SK-N-SH treated with all-trans-retinoic acid at 6 μM for 48 hours (cell line): ENCODE measurements around the gene CLPTM1L.

Experiments used
- ATAC-seq: fragments of 200-7000 bp; cut with Tn5 transposase; 3 replicates; pipeline ENCODE4 v1.9.1; 2020; ENCODE audit warnings: mild to moderate bottlenecking, moderate library complexity
- BACH2 ChIP-seq: fragments of 250-450 bp; sonication (Bioruptor Pico); IDR thresholded peaks from 2 replicates; pipeline ENCODE4 v1.9.0; 2021; ENCODE audit warnings: mild to moderate bottlenecking, borderline replicate concordance
- CSDC2 ChIP-seq: fragments of 250-450 bp; sonication (Bioruptor Pico); IDR thresholded peaks from 2 replicates; pipeline ENCODE4 v1.5.0; 2020; ENCODE audit warnings: mild to moderate bottlenecking, moderate library complexity
- ISL1 ChIP-seq: fragments of 250-450 bp; sonication (Bioruptor Pico); IDR thresholded peaks from 2 replicates; pipeline ENCODE4 v2.1.2; 2022; ENCODE audit warnings: mild to moderate bottlenecking, moderate library complexity
- OSR1 ChIP-seq: fragments of 250-450 bp; sonication (Bioruptor Pico); IDR thresholded peaks from 2 replicates; pipeline ENCODE4 v1.8.0; 2022; ENCODE audit warnings: moderate library complexity, mild to moderate bottlenecking, inconsistent platforms
- PPARA ChIP-seq: fragments of 250-450 bp; sonication (Bioruptor Pico); IDR thresholded peaks from 2 replicates; pipeline ENCODE4 v1.5.0; 2020; ENCODE audit warnings: mild to moderate bottlenecking, borderline replicate concordance
- RARB ChIP-seq: fragments of 250-450 bp; sonication (Bioruptor Pico); IDR thresholded peaks from 2 replicates; pipeline ENCODE4 v1.8.0; 2021; ENCODE audit warnings: mild to moderate bottlenecking, moderate library complexity
- SNAI2 ChIP-seq: fragments of 250-450 bp; sonication (Bioruptor Pico); IDR thresholded peaks from 2 replicates; pipeline ENCODE4 v1.5.0; 2020; ENCODE audit warnings: mild to moderate bottlenecking, moderate library complexity
- TCF4 ChIP-seq: fragments of 250-450 bp; sonication (Bioruptor Pico); IDR thresholded peaks from 2 replicates; pipeline ENCODE4 v1.8.0; 2021; ENCODE audit warnings: mild to moderate bottlenecking, moderate library complexity, borderline replicate concordance
- TOX ChIP-seq: fragments of 250-450 bp; sonication (Bioruptor Pico); IDR thresholded peaks from 2 replicates; pipeline ENCODE4 v1.8.0; 2021; ENCODE audit warnings: mild to moderate bottlenecking, moderate library complexity, borderline replicate concordance
- ZC3H10 ChIP-seq: fragments of 250-450 bp; sonication (Bioruptor Pico); IDR thresholded peaks from 2 replicates; pipeline ENCODE4 v1.5.1; 2021; ENCODE audit warnings: mild to moderate bottlenecking, moderate library complexity
- ZNF565 ChIP-seq: fragments of 450-650 bp; formaldehyde crosslinking; conservative IDR thresholded peaks from 2 replicates; pipeline ENCODE4 v1.5.0; 2020; ENCODE audit warnings: low read depth, mild to moderate bottlenecking, moderate library complexity
- ZNF70 ChIP-seq: fragments of 450-650 bp; formaldehyde crosslinking; IDR thresholded peaks from 2 replicates; pipeline ENCODE4 v1.5.0; 2020; ENCODE audit warnings: mild to moderate bottlenecking, moderate library complexity
- ZNF8 ChIP-seq: fragments of 450-650 bp; formaldehyde crosslinking; IDR thresholded peaks from 2 replicates; pipeline ENCODE4 v1.5.0; 2020; ENCODE audit warnings: mild to moderate bottlenecking, moderate library complexity
- TF ChIP-seq, protein P1 (sequence below): fragments of 250-450 bp; sonication (Bioruptor Pico); IDR thresholded peaks from 2 replicates; pipeline ENCODE4 v1.5.1; 2021; ENCODE audit warnings: mild to moderate bottlenecking, moderate library complexity
- TF ChIP-seq, protein P2 (sequence below): fragments of 250-450 bp; sonication (Bioruptor Pico); IDR thresholded peaks from 2 replicates; pipeline ENCODE4 v1.5.1; 2020; ENCODE audit warnings: low read depth, mild to moderate bottlenecking, moderate library complexity
- TF ChIP-seq, protein P3 (sequence below): fragments of 250-450 bp; sonication (Bioruptor Pico); IDR thresholded peaks from 2 replicates; pipeline ENCODE4 v1.8.0; 2020; ENCODE audit warnings: mild to moderate bottlenecking, moderate library complexity, borderline replicate concordance
- TF ChIP-seq, protein P4 (sequence below): fragments of 250-450 bp; sonication (Bioruptor Pico); IDR thresholded peaks from 2 replicates; pipeline ENCODE4 v1.8.0; 2021; ENCODE audit warnings: low read depth, mild to moderate bottlenecking, moderate library complexity, borderline replicate concordance

CLPTM1L gene

DNA sequence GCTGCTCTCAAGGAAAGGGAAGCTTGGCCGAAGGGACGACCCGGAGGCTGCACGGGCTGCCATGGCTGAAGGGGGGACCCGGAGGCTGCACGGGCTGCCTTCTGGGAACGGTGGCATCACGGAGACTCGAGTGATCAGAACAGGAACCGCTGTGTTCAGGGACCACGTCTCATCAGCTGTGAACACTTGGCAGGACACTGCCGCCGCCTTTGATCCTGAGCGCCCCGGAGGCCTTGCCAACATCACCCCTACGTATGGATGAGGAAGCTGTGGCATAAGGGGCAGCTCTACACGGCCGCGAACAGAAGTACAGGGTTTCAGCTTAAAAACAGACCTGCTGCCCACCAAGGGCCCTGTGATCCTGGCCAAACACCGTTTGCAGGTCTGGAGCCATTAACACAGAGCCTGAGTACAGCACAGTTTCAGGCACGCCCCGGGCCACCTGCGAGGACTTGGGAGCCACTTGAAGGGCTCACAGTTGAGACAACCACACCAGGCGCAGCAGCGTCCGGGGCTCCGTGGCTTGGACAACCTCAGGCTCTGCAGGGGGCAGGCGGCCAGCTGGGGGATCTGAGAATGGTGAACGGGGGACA lies 26.1 kb downstream of the CLPTM1L start:
- no peak for ATAC-seq
- TF ChIP-seq ISL1 (CRISPR knock-in tag) (no peak), TOX (CRISPR knock-in tag) (no peak), ZC3H10 (no peak), PPARA (CRISPR knock-in tag) (no peak)
- TF ChIP-seq, protein P1, sequence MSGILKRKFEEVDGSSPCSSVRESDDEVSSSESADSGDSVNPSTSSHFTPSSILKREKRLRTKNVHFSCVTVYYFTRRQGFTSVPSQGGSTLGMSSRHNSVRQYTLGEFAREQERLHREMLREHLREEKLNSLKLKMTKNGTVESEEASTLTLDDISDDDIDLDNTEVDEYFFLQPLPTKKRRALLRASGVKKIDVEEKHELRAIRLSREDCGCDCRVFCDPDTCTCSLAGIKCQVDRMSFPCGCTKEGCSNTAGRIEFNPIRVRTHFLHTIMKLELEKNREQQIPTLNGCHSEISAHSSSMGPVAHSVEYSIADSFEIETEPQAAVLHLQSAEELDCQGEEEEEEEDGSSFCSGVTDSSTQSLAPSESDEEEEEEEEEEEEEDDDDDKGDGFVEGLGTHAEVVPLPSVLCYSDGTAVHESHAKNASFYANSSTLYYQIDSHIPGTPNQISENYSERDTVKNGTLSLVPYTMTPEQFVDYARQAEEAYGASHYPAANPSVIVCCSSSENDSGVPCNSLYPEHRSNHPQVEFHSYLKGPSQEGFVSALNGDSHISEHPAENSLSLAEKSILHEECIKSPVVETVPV (CRISPR knock-in tag) = no peak

DNA sequence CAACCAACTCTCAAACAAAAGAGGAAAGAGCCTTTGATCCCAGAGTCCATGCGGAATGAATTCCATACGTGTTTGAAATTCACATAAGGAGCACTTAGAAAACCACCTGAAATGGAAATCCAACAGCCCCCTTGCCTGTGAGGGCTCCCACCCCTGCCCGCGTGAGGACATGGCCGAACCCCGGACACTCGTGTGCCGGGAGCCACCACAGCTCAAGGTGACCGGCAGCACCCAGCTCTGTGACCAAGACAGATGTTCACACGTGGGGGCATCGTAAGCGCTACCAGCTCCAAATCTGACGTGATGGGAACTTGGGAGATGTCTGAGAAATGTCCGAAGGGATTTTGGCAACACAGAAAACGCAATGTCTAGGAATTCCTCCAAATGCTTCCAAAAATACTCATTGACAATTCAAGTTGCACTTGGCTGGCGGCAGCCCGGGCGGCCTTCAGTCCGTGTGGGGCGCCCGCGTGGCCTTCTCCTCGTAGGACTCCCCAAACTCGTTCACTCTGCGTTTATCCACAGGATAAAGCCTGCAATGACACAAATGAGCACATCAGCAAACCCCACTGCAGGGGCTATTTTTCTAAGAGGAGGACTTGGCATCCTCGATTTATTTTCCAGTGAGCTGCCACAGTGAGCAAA lies 26.9 kb downstream of the CLPTM1L start:
- TF ChIP-seq, protein P2, sequence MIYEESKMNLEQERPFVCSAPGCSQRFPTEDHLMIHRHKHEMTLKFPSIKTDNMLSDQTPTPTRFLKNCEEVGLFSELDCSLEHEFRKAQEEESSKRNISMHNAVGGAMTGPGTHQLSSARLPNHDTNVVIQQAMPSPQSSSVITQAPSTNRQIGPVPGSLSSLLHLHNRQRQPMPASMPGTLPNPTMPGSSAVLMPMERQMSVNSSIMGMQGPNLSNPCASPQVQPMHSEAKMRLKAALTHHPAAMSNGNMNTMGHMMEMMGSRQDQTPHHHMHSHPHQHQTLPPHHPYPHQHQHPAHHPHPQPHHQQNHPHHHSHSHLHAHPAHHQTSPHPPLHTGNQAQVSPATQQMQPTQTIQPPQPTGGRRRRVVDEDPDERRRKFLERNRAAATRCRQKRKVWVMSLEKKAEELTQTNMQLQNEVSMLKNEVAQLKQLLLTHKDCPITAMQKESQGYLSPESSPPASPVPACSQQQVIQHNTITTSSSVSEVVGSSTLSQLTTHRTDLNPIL = no peak
- no peak for TF ChIP-seq TOX (CRISPR knock-in tag)
- TF ChIP-seq, protein P3, sequence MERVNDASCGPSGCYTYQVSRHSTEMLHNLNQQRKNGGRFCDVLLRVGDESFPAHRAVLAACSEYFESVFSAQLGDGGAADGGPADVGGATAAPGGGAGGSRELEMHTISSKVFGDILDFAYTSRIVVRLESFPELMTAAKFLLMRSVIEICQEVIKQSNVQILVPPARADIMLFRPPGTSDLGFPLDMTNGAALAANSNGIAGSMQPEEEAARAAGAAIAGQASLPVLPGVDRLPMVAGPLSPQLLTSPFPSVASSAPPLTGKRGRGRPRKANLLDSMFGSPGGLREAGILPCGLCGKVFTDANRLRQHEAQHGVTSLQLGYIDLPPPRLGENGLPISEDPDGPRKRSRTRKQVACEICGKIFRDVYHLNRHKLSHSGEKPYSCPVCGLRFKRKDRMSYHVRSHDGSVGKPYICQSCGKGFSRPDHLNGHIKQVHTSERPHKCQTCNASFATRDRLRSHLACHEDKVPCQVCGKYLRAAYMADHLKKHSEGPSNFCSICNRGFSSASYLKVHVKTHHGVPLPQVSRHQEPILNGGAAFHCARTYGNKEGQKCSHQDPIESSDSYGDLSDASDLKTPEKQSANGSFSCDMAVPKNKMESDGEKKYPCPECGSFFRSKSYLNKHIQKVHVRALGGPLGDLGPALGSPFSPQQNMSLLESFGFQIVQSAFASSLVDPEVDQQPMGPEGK (CRISPR knock-in tag) = no peak
- no peak for TF ChIP-seq PPARA (CRISPR knock-in tag)
- no peak for TF ChIP-seq SNAI2 (CRISPR knock-in tag)
- no peak for TF ChIP-seq BACH2 (CRISPR knock-in tag)
- no peak for TF ChIP-seq OSR1
- no peak for TF ChIP-seq CSDC2 (CRISPR knock-in tag)
- no peak for TF ChIP-seq TCF4 (CRISPR knock-in tag)
- TF ChIP-seq ZNF565 (CRISPR knock-in tag) = no peak
- TF ChIP-seq, protein P4, sequence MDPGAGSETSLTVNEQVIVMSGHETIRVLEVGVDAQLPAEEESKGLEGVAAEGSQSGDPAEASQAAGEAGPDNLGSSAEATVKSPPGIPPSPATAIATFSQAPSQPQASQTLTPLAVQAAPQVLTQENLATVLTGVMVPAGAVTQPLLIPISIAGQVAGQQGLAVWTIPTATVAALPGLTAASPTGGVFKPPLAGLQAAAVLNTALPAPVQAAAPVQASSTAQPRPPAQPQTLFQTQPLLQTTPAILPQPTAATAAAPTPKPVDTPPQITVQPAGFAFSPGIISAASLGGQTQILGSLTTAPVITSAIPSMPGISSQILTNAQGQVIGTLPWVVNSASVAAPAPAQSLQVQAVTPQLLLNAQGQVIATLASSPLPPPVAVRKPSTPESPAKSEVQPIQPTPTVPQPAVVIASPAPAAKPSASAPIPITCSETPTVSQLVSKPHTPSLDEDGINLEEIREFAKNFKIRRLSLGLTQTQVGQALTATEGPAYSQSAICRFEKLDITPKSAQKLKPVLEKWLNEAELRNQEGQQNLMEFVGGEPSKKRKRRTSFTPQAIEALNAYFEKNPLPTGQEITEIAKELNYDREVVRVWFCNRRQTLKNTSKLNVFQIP (CRISPR knock-in tag) = no peak
- TF ChIP-seq ISL1 (CRISPR knock-in tag) = no peak
- TF ChIP-seq, protein P1 (CRISPR knock-in tag) = no peak
- TF ChIP-seq ZNF8 (CRISPR knock-in tag) = no peak
- TF ChIP-seq RARB (CRISPR knock-in tag) = no peak
- TF ChIP-seq ZC3H10 = no peak
- ATAC-seq = no peak

DNA sequence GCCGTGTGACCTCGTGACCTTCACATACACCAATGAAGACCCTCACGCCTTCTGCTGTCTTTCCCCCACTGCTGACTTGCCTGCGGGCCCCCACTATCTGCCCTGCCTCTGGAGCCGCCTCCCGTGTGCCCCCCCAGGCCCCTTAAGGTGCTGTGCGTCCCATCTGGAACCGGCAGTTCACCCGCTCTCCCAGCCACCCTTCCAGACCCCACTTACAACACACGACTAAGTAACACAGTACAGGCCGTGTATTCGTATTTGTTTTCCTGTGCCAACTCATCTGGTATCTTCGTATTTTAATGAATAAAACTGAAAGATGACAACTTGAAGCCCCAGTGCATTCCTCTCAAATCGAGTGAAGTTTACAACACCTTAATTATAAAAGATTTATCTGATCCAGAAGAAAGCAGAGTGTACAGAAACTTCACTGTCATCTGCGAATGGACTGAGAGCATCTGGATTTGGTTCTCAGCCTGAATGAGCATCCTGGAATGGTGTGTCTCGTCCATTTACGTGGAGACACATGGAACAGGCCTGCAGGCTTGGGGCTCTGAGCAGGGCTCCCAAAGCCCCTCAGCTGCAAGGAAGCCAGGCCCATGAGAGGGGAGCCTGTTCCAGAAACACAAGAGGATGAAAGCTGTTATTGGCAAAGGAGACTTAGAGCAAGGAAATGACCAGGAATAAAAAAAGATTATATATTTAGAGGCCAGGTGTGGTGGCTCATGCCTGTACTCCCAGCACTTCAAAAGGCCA lies 28.1 kb downstream of the CLPTM1L start:
- no peak for TF ChIP-seq ZNF70
- TF ChIP-seq, protein P3 (CRISPR knock-in tag) = peak; percentile 17; the same call in 1 of the 2 replicates
- ATAC-seq = no peak
